DMS114 treated with DMSO at 0.1 percent for 48 hours (cell line): ENCODE measurements around the gene SLC25A53.
"Not testable (repeated sequence)": the region's sequence is repeated elsewhere in the genome, so short reads cannot be mapped to it uniquely, and the experiment has no call there.

Experiments used
- DNase-seq: peaks from one replicate; lab custom pipeline; 2025; ENCODE audit not compliant: unreplicated experiment; lab: John Stamatoyannopoulos, UW

Gene SLC25A53

GRCh38 chrX:104075778-104076445 lies 80.9 kb downstream of the SLC25A53 start, which contains the start of gene TMSB15C:
Gene TMSB15C (minus strand): TSS chrX:104076236.
- DNase-seq: not testable (repeated sequence)

GRCh38 chrX:104062636-104063035 lies 94.2 kb downstream of the SLC25A53 start:
- DNase-seq: not testable (repeated sequence)

- DNase-seq: not testable (repeated sequence)
These were observed 101.9 kb downstream of the SLC25A53 start for GRCh38 chrX:104054956-104055355.
